Epithelial cell of esophagus (primary cell): ENCODE results near the gene SMAGP.
A peak's percentile ranks its signal among the peaks of the same experiment; 100 is the strongest.
"Not testable (repeated sequence)": the region's sequence is repeated elsewhere in the genome, so short reads cannot be mapped to it uniquely, and the experiment has no call there.

Experiments
- DNase-seq: peaks from one replicate; pipeline ENCODE4 v3.0.0; 2010; ENCODE audit warnings: low read depth
- H3K4me3 ChIP-seq: 2 replicates; pipeline ENCODE4 v1.5.1; 2011; ENCODE audit warnings: mild to moderate bottlenecking, low read length, control low read depth
- TF ChIP-seq, protein P1 (sequence below): IDR thresholded peaks from 2 replicates; pipeline ENCODE4 v1.5.1; 2011; ENCODE audit warnings: low read depth, mild to moderate bottlenecking, low read length, control low read depth, inconsistent platforms; ENCODE audit not compliant: insufficient read depth; ENCODE audit errors: missing control alignments

SMAGP gene

DNA sequence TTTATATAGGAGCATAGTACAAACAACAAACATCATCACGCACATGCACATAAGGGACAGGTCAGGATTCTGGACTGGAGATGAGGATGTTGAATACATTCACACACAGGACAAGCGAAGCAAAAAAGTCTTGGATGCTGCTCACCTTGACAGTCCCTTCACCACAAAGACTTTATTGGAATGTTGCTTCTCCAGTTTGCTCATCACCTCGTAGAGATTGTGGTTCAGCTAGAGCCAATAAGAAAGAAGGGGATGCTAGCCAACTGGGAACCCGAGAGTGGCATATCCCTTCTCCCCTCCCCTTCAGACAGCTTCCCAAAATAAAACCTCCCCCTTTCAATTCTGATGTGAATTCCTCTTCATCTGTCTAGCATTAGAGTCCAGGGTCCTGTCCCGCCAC, 25.4 kb upstream of the SMAGP start:
- TF ChIP-seq, protein P1, sequence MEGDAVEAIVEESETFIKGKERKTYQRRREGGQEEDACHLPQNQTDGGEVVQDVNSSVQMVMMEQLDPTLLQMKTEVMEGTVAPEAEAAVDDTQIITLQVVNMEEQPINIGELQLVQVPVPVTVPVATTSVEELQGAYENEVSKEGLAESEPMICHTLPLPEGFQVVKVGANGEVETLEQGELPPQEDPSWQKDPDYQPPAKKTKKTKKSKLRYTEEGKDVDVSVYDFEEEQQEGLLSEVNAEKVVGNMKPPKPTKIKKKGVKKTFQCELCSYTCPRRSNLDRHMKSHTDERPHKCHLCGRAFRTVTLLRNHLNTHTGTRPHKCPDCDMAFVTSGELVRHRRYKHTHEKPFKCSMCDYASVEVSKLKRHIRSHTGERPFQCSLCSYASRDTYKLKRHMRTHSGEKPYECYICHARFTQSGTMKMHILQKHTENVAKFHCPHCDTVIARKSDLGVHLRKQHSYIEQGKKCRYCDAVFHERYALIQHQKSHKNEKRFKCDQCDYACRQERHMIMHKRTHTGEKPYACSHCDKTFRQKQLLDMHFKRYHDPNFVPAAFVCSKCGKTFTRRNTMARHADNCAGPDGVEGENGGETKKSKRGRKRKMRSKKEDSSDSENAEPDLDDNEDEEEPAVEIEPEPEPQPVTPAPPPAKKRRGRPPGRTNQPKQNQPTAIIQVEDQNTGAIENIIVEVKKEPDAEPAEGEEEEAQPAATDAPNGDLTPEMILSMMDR = no peak
- DNase-seq = peak; percentile 48
- no peak overlapping the region for H3K4me3 ChIP-seq

DNA sequence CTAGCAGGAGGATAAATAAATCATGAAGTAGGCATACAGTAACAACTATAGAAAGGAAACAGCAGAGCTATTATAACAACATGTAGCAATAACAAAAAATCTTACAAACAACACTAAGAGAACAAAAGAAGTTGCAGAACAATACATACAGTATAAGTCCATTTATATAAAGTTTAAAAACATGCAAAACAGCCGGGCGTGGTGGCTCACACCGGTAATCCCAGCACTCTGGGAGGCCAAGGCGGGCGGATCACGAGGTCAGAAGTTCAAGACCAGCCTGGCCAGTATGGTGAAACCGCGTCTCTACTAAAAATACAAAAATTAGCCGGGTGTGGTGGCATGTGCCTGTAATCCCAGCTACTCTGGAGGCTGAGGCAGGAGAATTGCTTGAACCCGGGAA, 23.9 kb upstream of the SMAGP start:
- not testable (repeated sequence) for DNase-seq

DNA sequence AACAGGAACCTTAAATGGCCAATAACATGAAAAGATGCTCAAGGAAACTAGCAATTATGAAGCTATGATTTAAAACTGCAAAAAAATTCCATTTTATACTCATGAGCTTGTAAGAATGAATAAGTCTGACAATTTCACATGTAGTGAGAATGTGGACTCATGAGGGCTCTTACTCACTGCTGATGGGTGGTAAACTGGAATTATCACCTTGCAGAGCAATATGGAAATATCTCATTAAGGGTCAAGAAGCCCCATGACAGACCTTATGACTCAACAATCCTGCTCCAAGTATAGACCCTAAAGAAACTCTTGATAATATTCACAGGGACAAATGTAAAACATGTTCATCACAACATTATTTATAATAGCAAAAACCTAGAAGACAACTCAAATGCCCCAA, 23.5 kb upstream of the SMAGP start:
- H3K4me3 ChIP-seq = no peak overlapping the region
- TF ChIP-seq, protein P1 = no peak
- DNase-seq = peak; percentile 52

More for the DNA sequence above, 23.9 kb upstream of the SMAGP start:
- H3K4me3 ChIP-seq = not testable (repeated sequence)

DNA sequence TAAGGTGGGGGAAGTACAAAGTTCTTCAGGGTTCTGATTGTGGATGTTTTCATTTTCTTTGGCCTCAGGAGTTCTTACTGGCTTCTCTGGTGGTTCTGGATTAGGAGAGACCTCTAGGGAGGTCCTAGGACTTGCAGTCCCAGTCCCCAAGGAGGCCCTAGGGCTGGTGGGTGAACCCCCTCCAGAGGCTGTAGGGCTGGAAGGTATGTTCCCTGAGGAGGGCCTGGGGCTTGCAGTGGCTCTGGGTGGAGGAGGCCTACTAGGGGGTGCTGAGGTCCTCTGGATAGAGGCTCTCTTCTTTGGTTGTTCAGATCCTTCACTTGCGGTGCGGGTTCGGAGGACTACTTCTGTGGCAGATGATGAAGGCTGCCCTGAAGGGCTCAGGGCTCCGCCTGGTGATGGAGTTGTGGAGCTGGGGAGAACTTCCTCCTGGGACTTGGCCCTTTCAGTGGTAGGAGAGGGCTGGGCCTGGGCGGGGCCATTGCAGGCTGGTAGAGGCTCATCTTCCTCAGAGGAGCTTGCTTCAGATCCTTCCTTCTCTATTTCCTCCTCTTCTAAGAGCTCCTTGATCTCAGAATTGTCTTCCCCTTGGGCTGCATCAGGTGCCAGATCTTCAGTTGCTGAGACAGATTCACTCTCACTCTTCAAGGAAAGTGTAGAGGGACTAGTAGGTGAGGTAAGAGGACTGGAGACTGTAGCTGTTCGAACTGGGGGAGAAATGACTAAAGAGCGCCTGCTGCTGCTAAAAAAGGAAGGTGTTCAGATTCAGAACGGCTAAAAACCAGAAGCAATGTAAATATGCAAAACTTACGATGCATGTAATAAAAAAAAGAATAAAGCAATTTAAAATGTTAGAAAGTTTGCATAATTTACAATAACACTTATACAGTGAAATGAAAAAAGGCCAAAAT, 21.6 kb upstream of the SMAGP start:
- H3K4me3 ChIP-seq, DNase-seq: not testable (repeated sequence)

DNA sequence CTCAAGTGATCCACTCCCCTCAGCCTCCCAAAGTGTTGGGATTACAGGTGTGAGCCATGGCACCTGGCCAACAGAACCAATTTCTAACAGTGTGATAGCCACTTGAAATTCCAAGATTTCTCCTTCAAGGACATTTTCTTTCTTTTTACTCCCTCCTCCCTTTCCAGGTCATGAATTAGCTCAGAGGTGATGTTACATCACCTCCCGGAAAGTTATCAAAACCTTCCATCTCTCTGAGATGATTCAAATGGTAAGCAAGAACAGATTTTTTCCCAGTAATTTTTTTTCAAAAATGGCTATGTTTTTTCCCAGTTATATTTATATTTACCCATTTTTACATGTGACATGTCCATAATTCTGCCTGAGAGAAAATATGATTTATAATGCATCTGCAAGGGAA, 15.6 kb upstream of the SMAGP start:
- DNase-seq = no peak
- TF ChIP-seq, protein P1 = no peak
- H3K4me3 ChIP-seq = no peak overlapping the region

DNA sequence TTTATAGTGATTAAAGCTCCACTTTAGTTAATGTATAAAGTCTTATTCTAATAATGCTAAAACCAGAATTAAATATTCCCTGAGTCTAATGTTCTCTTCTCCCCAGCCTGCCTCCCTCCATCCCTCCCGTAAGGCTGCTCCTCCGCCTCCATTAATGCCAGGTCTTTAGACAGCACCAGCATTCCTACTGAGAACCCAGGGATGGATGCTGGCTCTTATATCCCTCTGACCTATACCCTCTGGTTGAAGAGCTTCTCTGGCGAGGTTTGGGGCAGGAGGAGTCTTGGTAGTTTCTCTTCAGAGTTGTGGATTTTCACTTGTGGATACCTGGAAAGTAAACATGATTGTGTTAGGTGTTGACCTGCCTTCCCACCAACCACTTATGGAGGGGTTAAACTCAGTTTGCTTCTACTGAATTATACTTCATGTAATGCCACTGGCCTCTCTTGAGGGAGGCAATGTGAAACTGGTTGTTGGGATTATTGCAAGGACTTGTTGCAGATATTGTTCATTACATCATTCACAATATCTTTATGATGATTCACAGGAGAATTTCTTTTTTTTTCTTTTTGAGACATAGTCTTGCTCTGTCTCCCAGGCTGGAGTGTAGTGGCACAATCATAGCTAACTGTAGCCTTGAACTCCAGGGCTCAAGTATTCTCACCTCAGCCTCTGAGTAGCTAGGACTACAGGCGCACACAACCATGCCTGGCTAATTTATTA, 11.1 kb upstream of the SMAGP start:
- DNase-seq = peak; percentile 86
- TF ChIP-seq, protein P1 = no peak
- H3K4me3 ChIP-seq = no peak overlapping the region

DNA sequence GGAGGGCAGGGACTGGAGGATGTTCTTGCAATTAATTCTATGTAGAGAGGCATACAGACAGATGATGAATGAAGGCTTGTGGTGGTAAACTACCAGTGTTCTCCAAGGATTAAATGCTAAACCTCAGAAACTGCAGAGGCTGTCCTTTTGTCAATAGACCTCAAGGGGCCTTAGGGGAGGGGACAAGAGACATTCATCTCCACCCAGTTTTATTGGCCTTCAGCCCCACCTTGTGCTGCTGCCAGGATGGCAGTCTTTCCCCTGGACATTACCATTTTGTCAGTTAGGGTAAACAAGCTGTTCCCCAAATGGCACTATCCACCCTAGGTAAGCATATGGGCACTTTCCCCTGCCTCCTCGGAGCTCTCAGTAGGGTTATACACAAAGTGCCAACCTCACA, 4.9 kb upstream of the SMAGP start:
- TF ChIP-seq, protein P1 = no peak
- H3K4me3 ChIP-seq = no peak overlapping the region
- no peak for DNase-seq

DNA sequence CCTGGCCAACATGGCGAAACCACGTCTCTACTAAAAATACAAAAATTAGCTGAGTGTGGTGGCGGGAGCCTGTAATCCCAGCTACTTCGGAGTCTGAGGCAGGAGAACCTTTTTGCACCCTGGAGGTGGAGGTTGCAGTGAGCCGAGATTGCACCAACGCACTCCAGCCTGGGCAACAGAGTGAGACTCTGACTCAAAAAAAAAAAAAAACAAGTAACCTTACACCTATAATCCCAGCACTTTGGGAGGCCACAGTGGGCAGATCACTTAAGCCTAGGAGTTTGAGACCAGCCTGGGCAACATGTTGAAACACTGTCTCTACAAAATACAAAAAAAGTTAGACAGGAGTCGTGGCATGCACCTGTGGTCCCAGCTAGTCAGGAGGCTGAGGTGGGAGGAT, 2.6 kb upstream of the SMAGP start:
- DNase-seq, H3K4me3 ChIP-seq: not testable (repeated sequence)
